ENCODE measurements around the gene GRAMD1A.
"Not testable (repeated sequence)": the region's sequence is repeated elsewhere in the genome, so short reads cannot be mapped to it uniquely, and the experiment has no call there.

Gene GRAMD1A

DNA sequence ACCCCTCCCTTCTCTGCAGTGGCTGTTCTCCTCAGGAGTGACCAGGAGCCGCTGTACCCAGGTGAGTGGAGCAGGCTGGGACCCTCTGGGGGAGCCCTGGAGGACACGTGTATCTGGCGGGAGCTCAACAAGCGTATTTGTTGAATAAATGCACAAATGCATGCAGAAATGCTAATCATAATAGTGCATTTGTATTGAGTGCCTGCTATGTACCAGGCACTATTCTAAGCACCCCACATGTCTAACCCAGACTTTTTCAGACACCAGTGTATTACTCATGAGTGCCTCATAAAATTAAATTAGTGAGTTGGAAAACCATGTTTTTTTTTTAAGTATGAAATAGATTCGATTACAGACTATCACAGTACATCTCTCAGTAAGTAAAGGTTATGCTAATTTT, 49.3 kb downstream of the GRAMD1A start:
- TF ChIP-seq, protein P1, sequence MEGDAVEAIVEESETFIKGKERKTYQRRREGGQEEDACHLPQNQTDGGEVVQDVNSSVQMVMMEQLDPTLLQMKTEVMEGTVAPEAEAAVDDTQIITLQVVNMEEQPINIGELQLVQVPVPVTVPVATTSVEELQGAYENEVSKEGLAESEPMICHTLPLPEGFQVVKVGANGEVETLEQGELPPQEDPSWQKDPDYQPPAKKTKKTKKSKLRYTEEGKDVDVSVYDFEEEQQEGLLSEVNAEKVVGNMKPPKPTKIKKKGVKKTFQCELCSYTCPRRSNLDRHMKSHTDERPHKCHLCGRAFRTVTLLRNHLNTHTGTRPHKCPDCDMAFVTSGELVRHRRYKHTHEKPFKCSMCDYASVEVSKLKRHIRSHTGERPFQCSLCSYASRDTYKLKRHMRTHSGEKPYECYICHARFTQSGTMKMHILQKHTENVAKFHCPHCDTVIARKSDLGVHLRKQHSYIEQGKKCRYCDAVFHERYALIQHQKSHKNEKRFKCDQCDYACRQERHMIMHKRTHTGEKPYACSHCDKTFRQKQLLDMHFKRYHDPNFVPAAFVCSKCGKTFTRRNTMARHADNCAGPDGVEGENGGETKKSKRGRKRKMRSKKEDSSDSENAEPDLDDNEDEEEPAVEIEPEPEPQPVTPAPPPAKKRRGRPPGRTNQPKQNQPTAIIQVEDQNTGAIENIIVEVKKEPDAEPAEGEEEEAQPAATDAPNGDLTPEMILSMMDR (IDR thresholded peaks at IDR 0.05; ENCODE audit: borderline replicate concordance, insufficient read depth, low read depth, low read length): no peak
- H3K4me3 ChIP-seq (ENCODE audit: low read depth, low read length): no peak overlapping the region

DNA sequence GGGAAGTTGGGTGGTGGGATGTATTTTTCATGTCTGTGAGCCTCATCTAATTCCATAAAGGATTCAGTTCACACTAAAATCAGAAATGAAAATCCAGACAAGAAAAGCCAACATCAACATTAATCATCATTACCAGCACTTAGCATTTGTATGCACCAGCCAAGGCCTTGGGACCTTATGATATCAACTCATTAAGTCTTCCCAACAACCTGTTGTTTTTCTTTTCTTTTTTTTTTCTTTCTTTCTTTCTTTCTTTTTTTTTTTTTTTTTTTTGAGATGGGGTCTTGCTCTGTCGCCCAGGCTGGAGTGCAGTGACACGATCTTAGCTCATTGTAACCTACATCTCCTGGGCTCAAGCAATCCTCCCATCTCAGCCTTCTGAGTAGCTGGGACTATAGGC, 50.5 kb downstream of the GRAMD1A start:
- H3K4me3 ChIP-seq (ENCODE audit: low read depth, low read length): not testable (repeated sequence)

DNA sequence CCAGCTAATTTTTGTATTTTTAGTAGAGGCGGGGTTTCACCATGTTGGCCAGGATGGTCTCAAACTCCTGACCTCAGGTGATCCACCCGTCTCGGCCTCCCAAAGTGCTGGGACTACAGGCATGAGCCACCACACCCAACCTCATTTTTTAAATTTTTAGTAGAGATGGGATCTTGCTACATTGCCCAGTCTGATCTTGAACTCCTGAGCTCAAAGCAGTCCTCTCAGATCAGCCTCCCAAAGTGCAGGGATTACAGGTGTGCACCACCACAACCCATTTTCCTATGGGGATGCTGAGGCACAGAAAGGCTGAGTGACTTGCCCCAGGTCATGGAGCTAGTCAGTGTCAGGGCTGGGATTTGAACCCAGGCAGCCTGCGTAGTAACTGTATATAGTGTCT, 51.1 kb downstream of the GRAMD1A start:
- not testable (repeated sequence) for H3K4me3 ChIP-seq (ENCODE audit: low read depth, low read length)

DNA sequence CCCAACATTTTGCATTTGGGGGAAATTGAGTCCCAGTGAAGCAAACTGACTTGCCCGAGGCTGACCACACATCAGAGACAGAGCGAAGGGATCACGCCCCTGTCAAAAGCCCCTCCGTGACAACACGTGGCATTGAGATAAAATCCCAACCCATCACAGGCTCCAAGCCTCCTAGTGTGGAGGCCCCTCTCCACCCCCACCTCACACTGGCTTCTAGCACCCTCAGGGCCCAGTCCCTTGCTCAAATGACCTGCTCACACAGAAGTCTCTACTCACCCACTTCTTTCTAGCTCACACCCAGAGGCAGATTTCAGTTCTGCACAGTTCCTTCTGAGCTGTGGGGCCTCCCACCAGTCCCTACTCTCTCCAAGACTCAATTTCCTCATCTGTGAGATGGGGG, 51.7 kb downstream of the GRAMD1A start:
- TF ChIP-seq, protein P1 (IDR thresholded peaks at IDR 0.05; ENCODE audit: borderline replicate concordance, insufficient read depth, low read depth, low read length): no peak
- no peak overlapping the region for H3K4me3 ChIP-seq (ENCODE audit: low read depth, low read length)

DNA sequence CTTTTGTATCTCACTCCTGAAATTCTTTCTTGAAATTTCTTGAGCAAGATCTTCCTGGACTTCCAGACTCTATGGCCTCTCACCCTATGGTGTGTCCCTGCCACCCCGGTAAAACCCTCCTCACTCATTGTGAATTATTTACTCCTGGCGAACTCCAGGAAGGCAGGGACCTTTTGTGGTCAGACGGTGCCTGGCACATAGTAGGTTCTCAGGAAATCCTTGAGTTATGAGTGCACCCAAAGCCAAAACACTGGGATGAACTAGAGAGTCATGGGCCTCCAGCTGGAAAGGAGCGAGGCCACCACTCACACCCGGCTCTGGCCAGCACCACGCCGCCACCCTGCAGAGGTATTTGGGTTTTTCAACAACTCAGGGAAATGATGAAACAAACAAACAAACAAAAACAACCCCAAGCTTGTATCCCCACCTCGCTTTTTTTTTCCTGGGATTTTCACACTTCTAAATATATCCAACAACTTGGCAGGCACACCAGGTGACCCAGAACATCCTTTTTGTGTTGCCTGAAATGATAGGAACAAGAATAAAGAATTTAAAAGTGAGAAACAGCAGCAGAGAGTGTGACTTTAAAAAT, 52.6 kb downstream of the GRAMD1A start:
- TF ChIP-seq, protein P1 (IDR thresholded peaks at IDR 0.05; ENCODE audit: borderline replicate concordance, insufficient read depth, low read depth, low read length): no peak
- H3K4me3 ChIP-seq (ENCODE audit: low read depth, low read length): no peak overlapping the region

DNA sequence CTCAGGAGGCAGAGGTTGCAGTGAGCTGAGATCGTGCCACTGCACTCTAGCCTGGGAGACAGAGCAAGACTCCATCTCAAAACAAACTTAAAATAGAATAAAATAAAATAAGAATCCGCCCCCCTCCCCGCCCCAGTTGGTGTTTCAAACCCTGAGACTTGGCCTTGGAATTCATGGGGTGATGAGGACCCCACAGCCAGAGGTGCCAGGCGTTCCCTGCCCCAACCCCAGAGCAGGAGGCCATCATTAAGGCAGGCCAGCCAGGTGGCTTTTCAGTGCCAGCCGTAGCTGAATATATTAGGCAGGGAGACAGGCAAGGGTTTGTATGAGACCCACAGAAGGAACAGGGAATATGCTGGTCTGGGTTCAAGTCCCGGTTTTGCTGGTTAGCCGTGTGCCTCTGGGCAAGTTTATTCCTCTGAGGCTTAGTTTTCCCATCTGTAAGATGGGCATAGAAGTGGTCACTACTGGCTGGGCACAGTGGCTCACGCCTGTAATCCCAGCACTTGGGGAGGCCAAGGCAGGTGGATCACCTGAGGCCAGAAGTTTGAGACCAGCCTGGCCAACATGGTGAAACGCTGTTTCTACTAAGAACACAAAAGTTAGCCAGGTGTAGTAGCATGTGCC, 53.7 kb downstream of the GRAMD1A start:
- TF ChIP-seq, protein P1 (IDR thresholded peaks at IDR 0.05; ENCODE audit: borderline replicate concordance, insufficient read depth, low read depth, low read length): no peak
- H3K4me3 ChIP-seq (ENCODE audit: low read depth, low read length): no peak overlapping the region

DNA sequence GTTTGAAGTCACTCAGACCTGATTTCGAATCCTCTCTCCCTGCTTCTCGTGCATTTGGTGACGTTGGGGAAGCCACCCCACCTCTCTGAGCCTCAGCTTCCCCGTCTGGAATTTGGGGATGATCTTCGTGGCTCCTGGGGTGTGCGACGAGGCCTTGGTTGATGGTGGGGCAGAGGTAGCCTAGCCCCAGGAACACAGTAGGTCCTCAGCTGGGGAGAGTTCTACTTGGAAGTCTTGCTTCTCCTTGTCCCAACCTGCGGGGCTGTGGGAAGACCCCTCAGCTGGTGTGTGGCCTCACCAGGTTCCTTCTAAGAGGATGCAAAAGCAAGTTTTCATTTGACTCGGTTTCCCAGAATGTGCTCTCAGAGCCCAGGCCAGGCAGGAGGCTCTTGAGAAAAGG, 54.5 kb downstream of the GRAMD1A start:
- TF ChIP-seq, protein P1 (IDR thresholded peaks at IDR 0.05; ENCODE audit: borderline replicate concordance, insufficient read depth, low read depth, low read length): no peak

DNA sequence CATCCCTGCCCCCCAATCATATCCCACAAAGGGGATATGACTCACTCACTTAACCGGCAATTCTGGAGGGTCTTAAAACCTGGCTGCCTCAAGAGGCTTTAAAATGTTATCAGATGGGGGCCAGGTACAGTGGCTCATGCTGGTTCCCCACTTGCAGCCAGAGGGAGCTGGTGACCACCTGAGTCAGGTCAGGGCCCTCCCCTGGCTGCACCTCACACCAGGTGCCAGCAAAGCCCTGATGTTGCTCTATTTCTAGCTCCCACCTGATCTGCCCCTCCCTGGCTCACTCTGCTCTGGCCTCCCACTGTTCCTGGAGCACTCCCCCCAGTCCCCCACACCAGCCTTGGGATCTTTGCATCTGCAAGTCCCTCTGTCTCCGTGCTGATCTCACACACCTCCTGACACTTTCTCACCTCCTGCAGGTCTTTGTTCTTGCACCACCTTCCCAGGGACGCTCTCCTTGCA, 55.6 kb downstream of the GRAMD1A start:
- no peak overlapping the region for H3K4me3 ChIP-seq (ENCODE audit: low read depth, low read length)
- TF ChIP-seq, protein P1 (IDR thresholded peaks at IDR 0.05; ENCODE audit: borderline replicate concordance, insufficient read depth, low read depth, low read length): peak; percentile 44; the same call in 1 of the 2 replicates

More for the DNA sequence above, 54.5 kb downstream of the GRAMD1A start:
- H3K4me3 ChIP-seq (ENCODE audit: low read depth, low read length): no peak overlapping the region
